ENCODE results near the gene CYB5R3.

GRCh38 chr22:42637555-42637954, 11.6 kb downstream of the CYB5R3 start:
- TF ChIP-seq CTCF (IDR thresholded peaks at IDR 0.05; ENCODE audit: extremely low read depth in 1 of 2, insufficient read depth in 1 of 2, low read depth in 1 of 2, low read length in 2 of 2) = no peak
- TF ChIP-seq POLR2A (IDR thresholded peaks at IDR 0.05; ENCODE audit: low read depth, low read length) = no peak
- no peak for TF ChIP-seq EZH2 (IDR thresholded peaks at IDR 0.05; ENCODE audit: borderline replicate concordance, low read depth, low read length, severe bottlenecking)
- TF ChIP-seq, protein P1, sequence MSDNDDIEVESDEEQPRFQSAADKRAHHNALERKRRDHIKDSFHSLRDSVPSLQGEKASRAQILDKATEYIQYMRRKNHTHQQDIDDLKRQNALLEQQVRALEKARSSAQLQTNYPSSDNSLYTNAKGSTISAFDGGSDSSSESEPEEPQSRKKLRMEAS (IDR thresholded peaks at IDR 0.05; ENCODE audit: insufficient read depth, insufficient read length) = no peak
- no peak for TF ChIP-seq POLR2AphosphoS5 (IDR thresholded peaks at IDR 0.05; ENCODE audit: insufficient read depth, low read depth, low read length)
- TF ChIP-seq FOS (IDR thresholded peaks at IDR 0.05; ENCODE audit: borderline replicate concordance, insufficient read depth, low read length) = no peak
- no peak for TF ChIP-seq GATA2 (IDR thresholded peaks at IDR 0.05; ENCODE audit: insufficient read depth, insufficient read length, low read depth, low read length)
- TF ChIP-seq JUN (IDR thresholded peaks at IDR 0.05; ENCODE audit: borderline replicate concordance, insufficient read depth, insufficient read length, low read depth) = no peak
- TF ChIP-seq MYC (IDR thresholded peaks at IDR 0.05; ENCODE audit: low read depth, low read length) = no peak

All from endothelial cell of umbilical vein (primary cell).